Adrenal gland (tissue), 12 donors: ENCODE measurements around the gene FLRT3. TPM values are rescaled to one million over a fixed set of nuclear protein-coding genes. Genes with fewer than 3 reads are reported as not detected.

Experiments used
- DNase-seq, 7 donors: peaks; one replicate each; pipeline ENCODE4 v3.0.0-alpha.2; 2019 to 2020
- H3K27ac ChIP-seq, 5 donors: fragments of 200-600 bp; sonication (generic) in 4 of 5; 1 replicate in 3 of 5; 2 replicates in 2 of 5; pipeline versions ENCODE4 v1.5.1 to v1.8.0; 2016 to 2020; ENCODE audit warnings: mild to moderate bottlenecking in 1 of 5
- H3K27me3 ChIP-seq: fragments of 200-600 bp; 2 replicates; pipeline ENCODE4 v1.8.0; 2021
- H3K36me3 ChIP-seq, 2 donors: fragments of 200-600 bp; replicated peaks in 1 of 2; 1 replicate in 1 of 2; 2 replicates in 1 of 2; pipeline versions ENCODE4 v1.5.1 to v1.8.0; 2018 to 2022
- H3K4me1 ChIP-seq, 2 donors: fragments of 200-600 bp; replicated peaks in 1 of 2; 1 replicate in 1 of 2; 2 replicates in 1 of 2; pipeline versions ENCODE4 v1.5.1 to v1.8.0; 2018 to 2021
- H3K4me3 ChIP-seq, 4 donors: fragments of 200-600 bp; sonication (generic) in 3 of 4; one replicate each; pipeline ENCODE4 v1.5.1; 2016 to 2018
- H3K9me3 ChIP-seq, 3 donors: fragments of 200-600 bp; sonication (generic) in 1 of 3; replicated peaks in 1 of 3; 1 replicate in 2 of 3; 2 replicates in 1 of 3; pipeline versions ENCODE4 v1.5.1 to v1.8.0; 2016 to 2021
- CTCF ChIP-seq, 6 experiments: fragments of 450-650 bp in 4 of 6; fragments of 200-600 bp in 2 of 6; sonication (generic) in 1 of 6; IDR thresholded peaks; 1 replicate in 5 of 6; 2 replicates in 1 of 6; pipeline versions ENCODE4 v1.5.1 to v1.8.0; 2016 to 2021; ENCODE audit warnings: antibody characterized with exemption in 6 of 6, mild to moderate bottlenecking in 2 of 6, moderate library complexity in 1 of 6
- POLR2A ChIP-seq, 2 donors: fragments of 450-650 bp; IDR thresholded peaks; one replicate each; pipeline ENCODE4 v1.6.1; 2017; ENCODE audit warnings: antibody characterized with exemption in 2 of 2, mild to moderate bottlenecking in 2 of 2, moderate library complexity in 1 of 2
- WGBS, 4 donors: extraction: QIAGEN DNeasy Blood & Tissue Kit in 2 of 4; methylation state at CpG; one replicate each; pipeline versions ENCODE4 v1.1.5 to v1.1.7; 2013 to 2017; 5-methylcytosine and 5-hydroxymethylcytosine counted together
- intact Hi-C, 2 donors: fragments of 100-400 bp; cut with DNase I; formaldehyde crosslinking; loops; one replicate each; pipeline versions ENCODE4 v1.14.1 to v1.15.0; 2022 to 2023
- polyA plus RNA-seq, 3 donors: library from polyadenylated mRNA; stranded (reverse); fragments of 200-250 nt in 2 of 3; fragments of 350-450 nt in 1 of 3; fragmentation: Illumina TruSeq in 1 of 3; extraction: RNeasy Lipid Tissue Mini Kit (QIAGEN cat#74804) in 1 of 3; gene quantifications; one replicate each; pipeline ENCODE4 v1.2.3, GENCODE V29; 2013 to 2014
- total RNA-seq, 9 donors: library from RNA; depleted of rRNA in 4 of 9; stranded (reverse); fragments of >200 nt in 4 of 9; fragments of 120-200 nt in 1 of 9; fragmentation: NEBNext Ultra II Directional in 1 of 9; extraction: Animal tissue kit (Norgen Biotek cat#: 25700) in 1 of 9; gene quantifications; one replicate each; pipeline versions ENCODE4 v1.1.0 to v1.2.4, GENCODE V29; 2013 to 2023
- donor health status: healthy with polysubstance abuse.
- donor health status: Bipolar disorder and iron deficiency.
- donor health status: DM: yes; HTN: yes; CAD: no.
- donor health status: DM: no; HTN: no; CAD: no.
- donor health status: DM: no; HTN: no; CAD: no.
- donor health status: DM: yes; HTN: yes; CAD: no.

Gene FLRT3
- total and polyA plus RNA-seq, 12 donors = 0.18 to 9.2 (median 1.6) TPM

- no peaks in the 10 kb centered on the region for H3K27me3 ChIP-seq
- H3K36me3 ChIP-seq = no peaks in the 10 kb centered on the region
- DNase-seq = no peak
- no peaks in the 10 kb centered on the region for H3K9me3 ChIP-seq
- WGBS, 4 donors = 71 to 80% (median 79%) methylated on average over 6 of the region's 6 CpGs
- intact Hi-C loops = no loop called here
- TF ChIP-seq CTCF (IDR thresholded peaks at IDR 0.05) (no peak), POLR2A (IDR thresholded peaks at IDR 0.05) (no peak)
- H3K4me3 ChIP-seq = no peak overlapping the region
- no peak overlapping the region for H3K27ac ChIP-seq
- H3K4me1 ChIP-seq = no peaks in the 10 kb centered on the region
Measured at GRCh38 chr20:14303106-14303505, 34.3 kb downstream of the FLRT3 start.

GRCh38 chr20:14299831-14300230 lies 37.6 kb downstream of the FLRT3 start:
- H3K36me3 ChIP-seq = no peaks in the 10 kb centered on the region
- DNase-seq = no peak
- H3K4me3 ChIP-seq = no peak overlapping the region
- no peaks in the 10 kb centered on the region for H3K4me1 ChIP-seq
- intact Hi-C loops = no loop called here
- no peaks in the 10 kb centered on the region for H3K9me3 ChIP-seq
- TF ChIP-seq POLR2A (IDR thresholded peaks at IDR 0.05) = no peak
- no peak for TF ChIP-seq CTCF (IDR thresholded peaks at IDR 0.05)
- no peak overlapping the region for H3K27ac ChIP-seq
- WGBS, 4 donors = 83 to 87% (median 86%) methylated on average over 4 of the region's 4 CpGs
- no peaks in the 10 kb centered on the region for H3K27me3 ChIP-seq

- Histone ChIP-seq H3K4me3 (no peak overlapping the region), H3K27ac (no peak overlapping the region), H3K4me1 (no peaks in the 10 kb centered on the region), H3K27me3 (no peaks in the 10 kb centered on the region), H3K36me3 (no peaks in the 10 kb centered on the region), H3K9me3 (no peaks in the 10 kb centered on the region)
- 31 to 46% (median 36%) methylated on average over 3 of the region's 3 CpGs for WGBS, 4 donors
- TF ChIP-seq POLR2A (IDR thresholded peaks at IDR 0.05) (no peak), CTCF (IDR thresholded peaks at IDR 0.05) (no peak)
- intact Hi-C loops = no loop called here
- DNase-seq = no peak
Measured at GRCh38 chr20:14295770-14296309, 41.6 kb downstream of the FLRT3 start.

- no peak overlapping the region for H3K27ac ChIP-seq
- no peaks in the 10 kb centered on the region for H3K4me1 ChIP-seq
- no peak overlapping the region for H3K4me3 ChIP-seq
- no peaks in the 10 kb centered on the region for H3K36me3 ChIP-seq
- peak in 1 of 7 donors; percentile 1 for DNase-seq
- no peaks in the 10 kb centered on the region for H3K9me3 ChIP-seq
- no peak for TF ChIP-seq CTCF (IDR thresholded peaks at IDR 0.05)
- TF ChIP-seq POLR2A (IDR thresholded peaks at IDR 0.05) = no peak
- no peaks in the 10 kb centered on the region for H3K27me3 ChIP-seq
- 32 to 44% (median 35%) methylated on average over 2 of the region's 2 CpGs for WGBS, 4 donors
- intact Hi-C loops = no loop called here
Measured at GRCh38 chr20:14295238-14295637, 42.2 kb downstream of the FLRT3 start.
